DOHH2 (cell line): ENCODE results near the gene ZNF341.

Experiments
- H3F3A ChIP-seq: fragments of 200-600 bp; sonication (generic), shearing (Covaris generic); 2 replicates; pipeline ENCODE4 v1.6.0; 2016; ENCODE audit warnings: antibody characterized with exemption, mild to moderate bottlenecking; ENCODE audit not compliant: control insufficient read depth, insufficient read depth
- H3K27ac ChIP-seq: fragments of 200-600 bp; sonication (generic); 2 replicates; pipeline ENCODE4 v1.5.1; 2014; ENCODE audit warnings: low read depth, mild to moderate bottlenecking, low read length, moderate library complexity
- H3K27me3 ChIP-seq: fragments of 200-600 bp; sonication (generic); 2 replicates; pipeline ENCODE4 v1.6.1; 2014; ENCODE audit warnings: mild to moderate bottlenecking, low read length, mixed read lengths; ENCODE audit not compliant: control insufficient read depth
- H3K36me3 ChIP-seq: fragments of 200-600 bp; sonication (generic); 2 replicates; pipeline ENCODE4 v1.6.1; 2014; ENCODE audit warnings: mild to moderate bottlenecking, low read length, moderate library complexity, mixed read lengths; ENCODE audit not compliant: control insufficient read depth
- H3K4me1 ChIP-seq: fragments of 200-600 bp; sonication (generic); 2 replicates; pipeline ENCODE4 v1.6.1; 2014; ENCODE audit warnings: mild to moderate bottlenecking, low read length, mixed read lengths; ENCODE audit not compliant: control insufficient read depth
- H3K4me2 ChIP-seq: fragments of 200-600 bp; sonication (generic); 2 replicates; pipeline ENCODE4 v1.6.0; 2014; ENCODE audit warnings: mild to moderate bottlenecking, low read length, moderate library complexity
- H3K4me3 ChIP-seq: fragments of 200-600 bp; sonication (generic); 2 replicates; pipeline ENCODE4 v1.5.1; 2014; ENCODE audit warnings: mild to moderate bottlenecking, low read length, mixed read lengths
- H3K79me2 ChIP-seq: fragments of 200-600 bp; sonication (generic); 2 replicates; pipeline ENCODE4 v1.6.1; 2014; ENCODE audit warnings: mild to moderate bottlenecking, low read length, mixed read lengths; ENCODE audit not compliant: control insufficient read depth
- H3K9me2 ChIP-seq: fragments of 200-600 bp; sonication (generic); replicated peaks from 2 replicates; pipeline ENCODE4 v1.6.1; 2014; ENCODE audit warnings: mild to moderate bottlenecking, low read length, mixed read lengths; ENCODE audit not compliant: control insufficient read depth
- H3K9me3 ChIP-seq: fragments of 200-600 bp; sonication (generic); 2 replicates; pipeline ENCODE4 v1.6.1; 2014; ENCODE audit warnings: antibody characterized with exemption, low read length, mixed read lengths; ENCODE audit not compliant: control insufficient read depth, insufficient read depth
- H4K20me1 ChIP-seq: fragments of 200-600 bp; sonication (generic); 2 replicates; pipeline ENCODE4 v1.6.0; 2014; ENCODE audit warnings: low read depth, mild to moderate bottlenecking, antibody characterized with exemption, low read length, moderate library complexity; ENCODE audit not compliant: control insufficient read depth, insufficient read depth
- CTCF ChIP-seq: fragments of 200-600 bp; sonication (generic); IDR thresholded peaks from one replicate; pipeline ENCODE4 v1.5.1; 2014; ENCODE audit warnings: antibody characterized with exemption, mild to moderate bottlenecking, low read depth, low read length; ENCODE audit not compliant: poor library complexity, severe bottlenecking
- EZH2phosphoT487 ChIP-seq: fragments of 200-600 bp; sonication (generic); IDR thresholded peaks from 2 replicates; pipeline ENCODE4 v1.6.1; 2017; ENCODE audit warnings: borderline replicate concordance, mild to moderate bottlenecking, antibody characterized with exemption, low read length, moderate library complexity, mixed read lengths

ZNF341 gene

GRCh38 chr20:33796907-33797544 lies 65.2 kb downstream of the ZNF341 start:
- no peaks in the 10 kb centered on the region for H3F3A ChIP-seq

GRCh38 chr20:33798444-33798843 lies 66.6 kb downstream of the ZNF341 start:
- H3K9me3 ChIP-seq, result no peaks in the 10 kb centered on the region
- no peak overlapping the region for H3K27ac ChIP-seq
- H3K4me1 ChIP-seq, result no peaks in the 10 kb centered on the region
- H3K79me2 ChIP-seq, result no peaks in the 10 kb centered on the region
- H3K9me2 ChIP-seq, result no peaks in the 10 kb centered on the region
- H3K27me3 ChIP-seq, result no peaks in the 10 kb centered on the region
- H3K4me3 ChIP-seq, result no peak overlapping the region
- TF ChIP-seq CTCF (no peak), EZH2phosphoT487 (no peak)
- no peaks in the 10 kb centered on the region for H3K36me3 ChIP-seq
- H3F3A ChIP-seq, result no peaks in the 10 kb centered on the region
- H4K20me1 ChIP-seq, result no peaks in the 10 kb centered on the region
- H3K4me2 ChIP-seq, result no peak overlapping the region

More at GRCh38 chr20:33796907-33797544, 65.2 kb downstream of the ZNF341 start:
- Histone ChIP-seq H3K79me2 (no peaks in the 10 kb centered on the region), H3K9me3 (no peaks in the 10 kb centered on the region), H3K9me2 (no peaks in the 10 kb centered on the region), H3K27ac (no peak overlapping the region), H3K4me2 (no peak overlapping the region), H4K20me1 (no peaks in the 10 kb centered on the region), H3K4me3 (no peak overlapping the region), H3K4me1 (no peaks in the 10 kb centered on the region), H3K27me3 (no peaks in the 10 kb centered on the region), H3K36me3 (no peaks in the 10 kb centered on the region)
- TF ChIP-seq EZH2phosphoT487, result no peak
- no peak for TF ChIP-seq CTCF

GRCh38 chr20:33803921-33804337 lies 72.1 kb downstream of the ZNF341 start:
- no peaks in the 10 kb centered on the region for H4K20me1 ChIP-seq
- no peak overlapping the region for H3K4me2 ChIP-seq
- H3K27ac ChIP-seq, result no peak overlapping the region
- H3K4me1 ChIP-seq, result no peaks in the 10 kb centered on the region
- H3K79me2 ChIP-seq, result no peaks in the 10 kb centered on the region
- H3K4me3 ChIP-seq, result no peak overlapping the region
- H3F3A ChIP-seq, result no peaks in the 10 kb centered on the region
- no peaks in the 10 kb centered on the region for H3K36me3 ChIP-seq
- H3K9me2 ChIP-seq, result no peaks in the 10 kb centered on the region
- no peak for TF ChIP-seq CTCF
- TF ChIP-seq EZH2phosphoT487, result no peak
- no peaks in the 10 kb centered on the region for H3K9me3 ChIP-seq
- no peaks in the 10 kb centered on the region; the same call in 1 of the 2 replicates for H3K27me3 ChIP-seq
